Spleen (tissue), 7 donors: Measurements from ENCODE around the gene KIF21B.

Source experiments
- POLR2A ChIP-seq, 3 donors: fragments of 450-650 bp; IDR thresholded peaks; one replicate each; pipeline ENCODE4 v1.5.1; 2017; ENCODE audit warnings: antibody characterized with exemption in 3 of 3, mild to moderate bottlenecking in 1 of 3
- TF ChIP-seq, protein P1 (sequence below), 11 experiments: fragments of 200-600 bp in 7 of 11; fragments of 450-650 bp in 4 of 11; sonication (generic) in 4 of 11; IDR thresholded peaks in 8 of 11; conservative IDR thresholded peaks in 3 of 11; 1 replicate in 7 of 11; 2 replicates in 4 of 11; pipeline versions ENCODE4 v1.4.0 to v1.8.0; 2016 to 2021; ENCODE audit warnings: antibody characterized with exemption in 11 of 11, inconsistent platforms in 4 of 11, mild to moderate bottlenecking in 1 of 11
- donor health status: DM: no; HTN: no; CAD: no; lungs with moderate emphysema.
- donor health status: DM: no; HTN: no; CAD: no.
- donor health status: DM: no; HTN: no; CAD: no.

DNA sequence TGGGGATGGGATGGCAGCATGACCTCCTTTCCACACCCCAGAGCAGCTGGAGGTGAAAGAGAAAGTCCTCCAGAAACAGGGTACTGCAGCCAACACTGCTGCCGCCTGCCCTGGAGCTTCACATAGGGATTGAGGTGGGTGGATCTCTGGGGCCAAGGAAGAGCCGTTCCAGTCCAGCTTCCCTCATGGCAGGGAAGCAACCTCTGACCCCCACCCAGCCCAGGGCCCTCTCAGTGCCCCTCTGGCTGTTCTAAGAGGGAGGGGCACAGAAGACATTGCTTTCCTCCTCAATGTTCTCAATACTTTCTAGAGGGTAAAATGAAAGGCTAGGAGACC, 5.7 kb downstream of the KIF21B start:
- TF ChIP-seq, protein P1, sequence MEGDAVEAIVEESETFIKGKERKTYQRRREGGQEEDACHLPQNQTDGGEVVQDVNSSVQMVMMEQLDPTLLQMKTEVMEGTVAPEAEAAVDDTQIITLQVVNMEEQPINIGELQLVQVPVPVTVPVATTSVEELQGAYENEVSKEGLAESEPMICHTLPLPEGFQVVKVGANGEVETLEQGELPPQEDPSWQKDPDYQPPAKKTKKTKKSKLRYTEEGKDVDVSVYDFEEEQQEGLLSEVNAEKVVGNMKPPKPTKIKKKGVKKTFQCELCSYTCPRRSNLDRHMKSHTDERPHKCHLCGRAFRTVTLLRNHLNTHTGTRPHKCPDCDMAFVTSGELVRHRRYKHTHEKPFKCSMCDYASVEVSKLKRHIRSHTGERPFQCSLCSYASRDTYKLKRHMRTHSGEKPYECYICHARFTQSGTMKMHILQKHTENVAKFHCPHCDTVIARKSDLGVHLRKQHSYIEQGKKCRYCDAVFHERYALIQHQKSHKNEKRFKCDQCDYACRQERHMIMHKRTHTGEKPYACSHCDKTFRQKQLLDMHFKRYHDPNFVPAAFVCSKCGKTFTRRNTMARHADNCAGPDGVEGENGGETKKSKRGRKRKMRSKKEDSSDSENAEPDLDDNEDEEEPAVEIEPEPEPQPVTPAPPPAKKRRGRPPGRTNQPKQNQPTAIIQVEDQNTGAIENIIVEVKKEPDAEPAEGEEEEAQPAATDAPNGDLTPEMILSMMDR (IDR thresholded peaks at IDR 0.05 in 8 of 11, conservative IDR thresholded peaks at IDR 0.05 in 3 of 11) = no peak
- no peak for TF ChIP-seq POLR2A (IDR thresholded peaks at IDR 0.05)
